HepG2 (cell line): ENCODE measurements around the gene ARF4. TPM values are rescaled to one million over a fixed set of nuclear protein-coding genes. Genes with fewer than 3 reads are reported as not detected.

Experiments
- BATF2 ChIP-seq: sonication (generic); formaldehyde crosslinking; IDR thresholded peaks from 2 replicates; pipeline ENCODE4 v1.8.0; 2022; ENCODE audit warnings: mild to moderate bottlenecking, missing genetic modification reagents, moderate library complexity
- CENPT ChIP-seq: sonication (generic); formaldehyde crosslinking; IDR thresholded peaks from 2 replicates; pipeline ENCODE4 v1.8.0; 2022; ENCODE audit warnings: low read depth, mild to moderate bottlenecking, moderate library complexity, missing genetic modification reagents
- GATAD2A ChIP-seq: IDR thresholded peaks from 2 replicates; pipeline ENCODE4 v1.6.1; 2016
- HNRNPUL1 ChIP-seq: fragments of 200-400 bp; formaldehyde crosslinking; IDR thresholded peaks from 2 replicates; pipeline ENCODE4 v1.6.1; 2017; ENCODE audit warnings: low read depth, mild to moderate bottlenecking, low read length, moderate library complexity
- ISX ChIP-seq: sonication (generic); formaldehyde crosslinking; conservative IDR thresholded peaks from 2 replicates; pipeline ENCODE4 v1.5.0; 2020; ENCODE audit warnings: missing genetic modification reagents
- KAT7 ChIP-seq: IDR thresholded peaks from 2 replicates; pipeline ENCODE4 v1.6.1; 2018; ENCODE audit warnings: borderline replicate concordance, missing compliant biosample characterization
- MED1 ChIP-seq: sonication (generic); formaldehyde crosslinking; IDR thresholded peaks from 2 replicates; pipeline ENCODE4 v1.4.0; 2020; ENCODE audit warnings: missing genetic modification reagents
- MED8 ChIP-seq: sonication (generic); formaldehyde crosslinking; IDR thresholded peaks from 2 replicates; pipeline ENCODE4 v1.8.1; 2023; ENCODE audit warnings: mild to moderate bottlenecking, missing genetic modification reagents; ENCODE audit not compliant: insufficient replicate concordance
- MEF2D ChIP-seq: sonication (generic); formaldehyde crosslinking; IDR thresholded peaks from 2 replicates; pipeline ENCODE4 v1.5.1; 2020; ENCODE audit warnings: mild to moderate bottlenecking, missing genetic modification reagents
- NBN ChIP-seq: fragments of 450-650 bp; conservative IDR thresholded peaks from 2 replicates; pipeline ENCODE4 v1.6.1; 2017
- ONECUT2 ChIP-seq: sonication (generic); formaldehyde crosslinking; IDR thresholded peaks from 2 replicates; pipeline ENCODE4 v1.4.0; 2020; ENCODE audit warnings: missing genetic modification reagents
- SSRP1 ChIP-seq: IDR thresholded peaks from 2 replicates; pipeline ENCODE4 v1.6.1; 2016; ENCODE audit warnings: control low read depth
- TCF7 ChIP-seq: sonication (generic); IDR thresholded peaks from 2 replicates; pipeline ENCODE4 v1.6.1; 2016; ENCODE audit warnings: antibody characterized with exemption, low read depth
- TP53 ChIP-seq: sonication (generic); formaldehyde crosslinking; conservative IDR thresholded peaks from 2 replicates; pipeline ENCODE4 v1.4.0; 2020; ENCODE audit warnings: missing genetic modification reagents
- ZNF761 ChIP-seq: sonication (generic); formaldehyde crosslinking; conservative IDR thresholded peaks from 2 replicates; pipeline ENCODE4 v1.4.0; 2020; ENCODE audit warnings: mild to moderate bottlenecking, missing genetic modification reagents
- polyA plus RNA-seq, 8 experiments: library from polyadenylated mRNA; depleted of rRNA in 3 of 8; stranded (reverse) in 7 of 8; unstranded in 1 of 8; fragments of >200 nt; fragmentation: Illumina TruSeq in 4 of 8; extraction: Trizol in 4 of 8; gene quantifications; 2 replicates each; pipeline versions ENCODE4 v1.2.1 to v1.2.3, GENCODE V29; 2011 to 2016; ENCODE audit warnings: low read depth in 4 of 8, missing spikeins in 1 of 8, mixed read lengths in 1 of 8; ENCODE audit not compliant: insufficient read depth in 1 of 8
- total RNA-seq, 5 experiments: library from RNA; depleted of rRNA; stranded (reverse); fragments of >200 nt; fragmentation: Illumina TruSeq; extraction: Trizol; gene quantifications; 2 replicates each; pipeline ENCODE4 v1.2.3, GENCODE V29; 2016; ENCODE audit warnings: low read depth in 1 of 5
- TF ChIP-seq, protein P1 (sequence below): sonication (generic); formaldehyde crosslinking; IDR thresholded peaks from 2 replicates; pipeline ENCODE4 v1.5.0; 2020; ENCODE audit warnings: mild to moderate bottlenecking, missing genetic modification reagents
- TF ChIP-seq, protein P2 (sequence below), 2 experiments: sonication (generic) in 1 of 2; formaldehyde crosslinking in 1 of 2; IDR thresholded peaks; 2 replicates each; pipeline versions ENCODE4 v1.5.1 to v1.6.1; 2011 to 2020; ENCODE audit warnings: borderline replicate concordance in 1 of 2, low read depth in 1 of 2, low read length in 1 of 2, mild to moderate bottlenecking in 1 of 2, missing genetic modification reagents in 1 of 2, moderate library complexity in 1 of 2
- TF ChIP-seq, protein P3 (sequence below): sonication (generic); formaldehyde crosslinking; IDR thresholded peaks from 2 replicates; pipeline ENCODE4 v1.9.0; 2022; ENCODE audit warnings: low read depth, missing genetic modification reagents

The ARF4 gene
- total and polyA plus RNA-seq, 2 of the 13 experiments (the other 11 are each of a cell fraction or from before 2014, with no cell fraction given) = 184 to 250 TPM

DNA sequence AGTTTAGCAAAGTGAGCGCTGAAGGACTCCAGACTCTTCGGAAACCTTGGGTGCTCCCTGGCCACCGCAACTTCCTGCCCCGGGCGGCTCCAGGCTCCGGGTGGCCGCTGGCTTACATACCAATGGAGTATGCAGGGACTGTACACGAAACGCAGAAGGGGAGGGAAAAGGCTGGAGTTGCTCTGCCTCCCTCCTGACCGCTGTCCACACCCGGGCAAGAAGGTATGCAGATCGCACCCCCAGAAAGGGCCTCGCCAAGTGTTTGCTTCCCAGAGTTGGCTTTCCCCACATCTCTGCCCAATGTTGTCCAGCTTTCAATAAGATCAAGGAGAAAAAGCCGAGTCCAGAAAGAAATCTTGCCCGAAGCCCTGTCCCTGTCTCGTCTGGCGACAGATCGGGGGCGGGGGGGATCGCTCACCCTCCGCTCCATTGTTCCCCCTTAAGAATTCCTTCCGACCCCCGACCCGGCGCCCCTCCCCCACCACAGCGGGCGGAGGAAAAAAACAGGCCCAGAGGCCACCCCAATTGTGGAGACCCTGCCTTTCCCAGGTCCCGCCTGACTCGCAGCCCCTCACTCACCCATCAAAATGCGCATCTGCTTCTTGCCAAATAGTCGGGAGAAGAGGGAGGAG, 533 bp downstream of the ARF4 start (continued):
- TF ChIP-seq ONECUT2 (no peak), GATAD2A (no peak), CENPT (CRISPR knock-in tag) (no peak), ISX (no peak), TCF7 (no peak), TP53 (no peak), MEF2D (CRISPR knock-in tag) (0 out of 2 replicates have a peak, but pooled peaks have one; percentile 9), SSRP1 (CRISPR knock-in tag) (no peak), BATF2 (CRISPR knock-in tag) (no peak), ZNF761 (CRISPR knock-in tag) (no peak), MED8 (CRISPR knock-in tag) (no peak), MED1 (CRISPR knock-in tag) (peak; percentile 19; the same call in 1 of the 2 replicates), NBN (no peak), HNRNPUL1 (no peak), KAT7 (CRISPR knock-in tag) (no peak)
- TF ChIP-seq, protein P1, sequence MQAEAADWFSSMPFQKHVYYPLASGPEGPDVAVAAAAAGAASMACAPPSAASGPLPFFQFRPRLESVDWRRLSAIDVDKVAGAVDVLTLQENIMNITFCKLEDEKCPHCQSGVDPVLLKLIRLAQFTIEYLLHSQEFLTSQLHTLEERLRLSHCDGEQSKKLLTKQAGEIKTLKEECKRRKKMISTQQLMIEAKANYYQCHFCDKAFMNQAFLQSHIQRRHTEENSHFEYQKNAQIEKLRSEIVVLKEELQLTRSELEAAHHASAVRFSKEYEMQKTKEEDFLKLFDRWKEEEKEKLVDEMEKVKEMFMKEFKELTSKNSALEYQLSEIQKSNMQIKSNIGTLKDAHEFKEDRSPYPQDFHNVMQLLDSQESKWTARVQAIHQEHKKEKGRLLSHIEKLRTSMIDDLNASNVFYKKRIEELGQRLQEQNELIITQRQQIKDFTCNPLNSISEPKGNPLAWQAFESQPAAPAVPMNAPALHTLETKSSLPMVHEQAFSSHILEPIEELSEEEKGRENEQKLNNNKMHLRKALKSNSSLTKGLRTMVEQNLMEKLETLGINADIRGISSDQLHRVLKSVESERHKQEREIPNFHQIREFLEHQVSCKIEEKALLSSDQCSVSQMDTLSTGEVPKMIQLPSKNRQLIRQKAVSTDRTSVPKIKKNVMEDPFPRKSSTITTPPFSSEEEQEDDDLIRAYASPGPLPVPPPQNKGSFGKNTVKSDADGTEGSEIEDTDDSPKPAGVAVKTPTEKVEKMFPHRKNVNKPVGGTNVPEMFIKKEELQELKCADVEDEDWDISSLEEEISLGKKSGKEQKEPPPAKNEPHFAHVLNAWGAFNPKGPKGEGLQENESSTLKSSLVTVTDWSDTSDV = no peak
- TF ChIP-seq, protein P2, sequence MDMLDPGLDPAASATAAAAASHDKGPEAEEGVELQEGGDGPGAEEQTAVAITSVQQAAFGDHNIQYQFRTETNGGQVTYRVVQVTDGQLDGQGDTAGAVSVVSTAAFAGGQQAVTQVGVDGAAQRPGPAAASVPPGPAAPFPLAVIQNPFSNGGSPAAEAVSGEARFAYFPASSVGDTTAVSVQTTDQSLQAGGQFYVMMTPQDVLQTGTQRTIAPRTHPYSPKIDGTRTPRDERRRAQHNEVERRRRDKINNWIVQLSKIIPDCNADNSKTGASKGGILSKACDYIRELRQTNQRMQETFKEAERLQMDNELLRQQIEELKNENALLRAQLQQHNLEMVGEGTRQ (IDR thresholded peaks at IDR 0.05; ENCODE audit: low read depth, low read length) = no peak
- TF ChIP-seq, protein P2 (CRISPR knock-in tag; IDR thresholded peaks at IDR 0.05; ENCODE audit: borderline replicate concordance) = no peak
- TF ChIP-seq, protein P3, sequence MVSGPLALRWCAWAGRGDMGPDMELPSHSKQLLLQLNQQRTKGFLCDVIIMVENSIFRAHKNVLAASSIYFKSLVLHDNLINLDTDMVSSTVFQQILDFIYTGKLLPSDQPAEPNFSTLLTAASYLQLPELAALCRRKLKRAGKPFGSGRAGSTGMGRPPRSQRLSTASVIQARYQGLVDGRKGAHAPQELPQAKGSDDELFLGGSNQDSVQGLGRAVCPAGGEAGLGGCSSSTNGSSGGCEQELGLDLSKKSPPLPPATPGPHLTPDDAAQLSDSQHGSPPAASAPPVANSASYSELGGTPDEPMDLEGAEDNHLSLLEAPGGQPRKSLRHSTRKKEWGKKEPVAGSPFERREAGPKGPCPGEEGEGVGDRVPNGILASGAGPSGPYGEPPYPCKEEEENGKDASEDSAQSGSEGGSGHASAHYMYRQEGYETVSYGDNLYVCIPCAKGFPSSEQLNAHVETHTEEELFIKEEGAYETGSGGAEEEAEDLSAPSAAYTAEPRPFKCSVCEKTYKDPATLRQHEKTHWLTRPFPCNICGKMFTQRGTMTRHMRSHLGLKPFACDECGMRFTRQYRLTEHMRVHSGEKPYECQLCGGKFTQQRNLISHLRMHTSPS = no peak
